ENCODE measurements around the gene IL27RA.

DNA sequence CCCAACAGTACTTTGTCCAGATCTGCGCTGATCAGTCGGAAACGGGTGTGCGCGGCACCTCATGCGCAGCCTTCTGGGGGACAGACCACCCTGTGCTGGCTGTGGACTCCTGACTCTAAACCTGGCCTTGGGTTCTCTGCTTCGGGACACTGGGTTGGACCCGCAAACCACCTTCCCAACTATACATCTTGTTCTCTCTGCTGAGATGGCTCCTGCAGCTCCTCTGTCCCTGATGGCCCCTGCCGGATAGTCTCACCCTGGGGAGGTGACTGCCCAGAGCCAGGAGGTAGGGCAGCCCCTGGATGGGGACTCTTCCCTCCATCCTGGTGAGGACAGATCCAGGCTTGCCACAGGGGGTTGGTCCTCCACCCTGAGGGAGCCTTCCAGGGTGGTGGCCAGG, 48.8 kb upstream of the IL27RA start:
- TF ChIP-seq POLR2AphosphoS5 (IDR thresholded peaks at IDR 0.05) (no peak), POLR2A (IDR thresholded peaks at IDR 0.05) (no peak), EP300 (IDR thresholded peaks at IDR 0.05) (no peak)
- TF ChIP-seq, protein P1, sequence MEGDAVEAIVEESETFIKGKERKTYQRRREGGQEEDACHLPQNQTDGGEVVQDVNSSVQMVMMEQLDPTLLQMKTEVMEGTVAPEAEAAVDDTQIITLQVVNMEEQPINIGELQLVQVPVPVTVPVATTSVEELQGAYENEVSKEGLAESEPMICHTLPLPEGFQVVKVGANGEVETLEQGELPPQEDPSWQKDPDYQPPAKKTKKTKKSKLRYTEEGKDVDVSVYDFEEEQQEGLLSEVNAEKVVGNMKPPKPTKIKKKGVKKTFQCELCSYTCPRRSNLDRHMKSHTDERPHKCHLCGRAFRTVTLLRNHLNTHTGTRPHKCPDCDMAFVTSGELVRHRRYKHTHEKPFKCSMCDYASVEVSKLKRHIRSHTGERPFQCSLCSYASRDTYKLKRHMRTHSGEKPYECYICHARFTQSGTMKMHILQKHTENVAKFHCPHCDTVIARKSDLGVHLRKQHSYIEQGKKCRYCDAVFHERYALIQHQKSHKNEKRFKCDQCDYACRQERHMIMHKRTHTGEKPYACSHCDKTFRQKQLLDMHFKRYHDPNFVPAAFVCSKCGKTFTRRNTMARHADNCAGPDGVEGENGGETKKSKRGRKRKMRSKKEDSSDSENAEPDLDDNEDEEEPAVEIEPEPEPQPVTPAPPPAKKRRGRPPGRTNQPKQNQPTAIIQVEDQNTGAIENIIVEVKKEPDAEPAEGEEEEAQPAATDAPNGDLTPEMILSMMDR (IDR thresholded peaks at IDR 0.05) = no peak

All from stomach (tissue), 4 donors.